ENCODE measurements around the gene ELMO1.

Gene ELMO1

DNA sequence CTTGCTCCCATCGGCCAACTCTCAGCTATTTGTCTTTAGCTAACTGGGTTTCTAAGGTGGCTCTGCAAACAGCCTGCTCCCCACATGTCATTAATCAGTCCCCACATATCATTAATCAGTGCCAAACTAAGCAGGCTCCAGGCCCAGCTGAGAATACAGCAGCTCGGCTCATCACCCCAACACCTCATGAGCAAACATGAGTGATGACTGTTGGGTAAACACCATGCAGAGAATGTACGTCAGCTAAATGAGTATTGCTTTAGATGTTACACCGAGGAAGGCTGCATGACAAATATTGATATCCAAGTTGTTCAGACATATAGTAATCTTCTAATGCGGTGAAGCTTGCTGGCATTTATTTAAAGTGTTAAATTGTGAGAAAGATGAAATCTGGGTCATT is 536.9 kb downstream of the ELMO1 start:
- no peaks in the 10 kb centered on the region for H3K36me3 ChIP-seq (ENCODE audit: low read depth)
- TF ChIP-seq, protein P1, sequence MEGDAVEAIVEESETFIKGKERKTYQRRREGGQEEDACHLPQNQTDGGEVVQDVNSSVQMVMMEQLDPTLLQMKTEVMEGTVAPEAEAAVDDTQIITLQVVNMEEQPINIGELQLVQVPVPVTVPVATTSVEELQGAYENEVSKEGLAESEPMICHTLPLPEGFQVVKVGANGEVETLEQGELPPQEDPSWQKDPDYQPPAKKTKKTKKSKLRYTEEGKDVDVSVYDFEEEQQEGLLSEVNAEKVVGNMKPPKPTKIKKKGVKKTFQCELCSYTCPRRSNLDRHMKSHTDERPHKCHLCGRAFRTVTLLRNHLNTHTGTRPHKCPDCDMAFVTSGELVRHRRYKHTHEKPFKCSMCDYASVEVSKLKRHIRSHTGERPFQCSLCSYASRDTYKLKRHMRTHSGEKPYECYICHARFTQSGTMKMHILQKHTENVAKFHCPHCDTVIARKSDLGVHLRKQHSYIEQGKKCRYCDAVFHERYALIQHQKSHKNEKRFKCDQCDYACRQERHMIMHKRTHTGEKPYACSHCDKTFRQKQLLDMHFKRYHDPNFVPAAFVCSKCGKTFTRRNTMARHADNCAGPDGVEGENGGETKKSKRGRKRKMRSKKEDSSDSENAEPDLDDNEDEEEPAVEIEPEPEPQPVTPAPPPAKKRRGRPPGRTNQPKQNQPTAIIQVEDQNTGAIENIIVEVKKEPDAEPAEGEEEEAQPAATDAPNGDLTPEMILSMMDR (IDR thresholded peaks at IDR 0.05; ENCODE audit: poor library complexity, severe bottlenecking) = no peak
- ATAC-seq (ENCODE audit: low read depth) (no peak), DNase-seq (ENCODE audit: low spot score) (no peak)
- no peaks in the 10 kb centered on the region for H3K27me3 ChIP-seq (ENCODE audit: insufficient read depth, poor library complexity, severe bottlenecking)
- no peak overlapping the region for H3K27ac ChIP-seq (ENCODE audit: poor library complexity, severe bottlenecking)
- no peaks in the 10 kb centered on the region for H3K4me1 ChIP-seq (ENCODE audit: insufficient read depth, poor library complexity, severe bottlenecking)
- no peaks in the 10 kb centered on the region for H3K9me3 ChIP-seq (ENCODE audit: severe bottlenecking)
- no peak overlapping the region for H3K4me3 ChIP-seq (ENCODE audit: severe bottlenecking)

DNA sequence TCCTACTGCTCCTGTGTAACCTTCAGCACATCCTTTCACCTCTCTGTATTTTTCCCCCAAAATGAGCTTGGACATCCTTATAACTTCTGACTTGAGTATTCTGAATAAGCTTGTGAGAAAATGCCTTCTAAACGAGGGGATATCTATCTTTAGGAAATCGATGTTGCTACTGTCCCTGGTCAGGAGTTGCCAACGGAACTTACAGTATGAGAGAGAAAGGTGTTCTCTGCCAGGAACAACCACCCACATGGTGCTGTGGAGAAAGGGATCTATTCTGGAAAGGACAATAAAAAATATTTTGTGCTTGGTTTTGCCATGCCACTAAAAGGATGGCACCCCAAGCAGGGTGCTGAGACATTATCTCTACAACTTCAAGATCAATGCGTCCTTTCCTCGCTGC is 537.8 kb downstream of the ELMO1 start:
- TF ChIP-seq, protein P1 (IDR thresholded peaks at IDR 0.05; ENCODE audit: poor library complexity, severe bottlenecking) = no peak
- Histone ChIP-seq H3K27me3 (ENCODE audit: insufficient read depth, poor library complexity, severe bottlenecking) (no peaks in the 10 kb centered on the region), H3K4me3 (ENCODE audit: severe bottlenecking) (no peak overlapping the region), H3K36me3 (ENCODE audit: low read depth) (no peaks in the 10 kb centered on the region), H3K27ac (ENCODE audit: poor library complexity, severe bottlenecking) (no peak overlapping the region), H3K4me1 (ENCODE audit: insufficient read depth, poor library complexity, severe bottlenecking) (no peaks in the 10 kb centered on the region), H3K9me3 (ENCODE audit: severe bottlenecking) (no peaks in the 10 kb centered on the region)
- no peak for ATAC-seq (ENCODE audit: low read depth)
- DNase-seq (ENCODE audit: low spot score) = no peak

DNA sequence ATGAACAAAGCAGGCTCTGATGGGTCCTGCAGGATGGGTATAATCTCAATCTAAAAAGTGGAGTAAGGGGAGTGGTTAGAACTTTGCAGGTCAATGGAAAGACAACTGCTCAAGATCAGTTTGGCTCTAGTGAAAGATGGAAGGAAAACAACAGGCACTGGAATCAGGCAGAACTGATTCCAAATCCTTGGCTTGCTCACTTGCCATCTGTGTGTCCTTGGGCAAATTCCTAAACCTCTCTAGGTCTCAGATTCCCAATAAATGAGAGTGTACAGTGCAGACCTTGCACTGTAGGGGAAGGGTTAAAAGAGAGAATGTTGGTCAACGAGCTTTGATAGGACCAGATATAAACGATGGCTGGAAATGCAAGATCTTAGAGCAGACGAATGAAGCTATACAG is 538.3 kb downstream of the ELMO1 start:
- H3K27me3 ChIP-seq (ENCODE audit: insufficient read depth, poor library complexity, severe bottlenecking) = no peaks in the 10 kb centered on the region
- TF ChIP-seq, protein P1 (IDR thresholded peaks at IDR 0.05; ENCODE audit: poor library complexity, severe bottlenecking) = no peak
- H3K4me3 ChIP-seq (ENCODE audit: severe bottlenecking) = no peak overlapping the region
- no peaks in the 10 kb centered on the region for H3K36me3 ChIP-seq (ENCODE audit: low read depth)
- no peak overlapping the region for H3K27ac ChIP-seq (ENCODE audit: poor library complexity, severe bottlenecking)
- DNase-seq (ENCODE audit: low spot score) = no peak
- H3K4me1 ChIP-seq (ENCODE audit: insufficient read depth, poor library complexity, severe bottlenecking) = no peaks in the 10 kb centered on the region
- ATAC-seq (ENCODE audit: low read depth) = no peak
- no peaks in the 10 kb centered on the region for H3K9me3 ChIP-seq (ENCODE audit: severe bottlenecking)

DNA sequence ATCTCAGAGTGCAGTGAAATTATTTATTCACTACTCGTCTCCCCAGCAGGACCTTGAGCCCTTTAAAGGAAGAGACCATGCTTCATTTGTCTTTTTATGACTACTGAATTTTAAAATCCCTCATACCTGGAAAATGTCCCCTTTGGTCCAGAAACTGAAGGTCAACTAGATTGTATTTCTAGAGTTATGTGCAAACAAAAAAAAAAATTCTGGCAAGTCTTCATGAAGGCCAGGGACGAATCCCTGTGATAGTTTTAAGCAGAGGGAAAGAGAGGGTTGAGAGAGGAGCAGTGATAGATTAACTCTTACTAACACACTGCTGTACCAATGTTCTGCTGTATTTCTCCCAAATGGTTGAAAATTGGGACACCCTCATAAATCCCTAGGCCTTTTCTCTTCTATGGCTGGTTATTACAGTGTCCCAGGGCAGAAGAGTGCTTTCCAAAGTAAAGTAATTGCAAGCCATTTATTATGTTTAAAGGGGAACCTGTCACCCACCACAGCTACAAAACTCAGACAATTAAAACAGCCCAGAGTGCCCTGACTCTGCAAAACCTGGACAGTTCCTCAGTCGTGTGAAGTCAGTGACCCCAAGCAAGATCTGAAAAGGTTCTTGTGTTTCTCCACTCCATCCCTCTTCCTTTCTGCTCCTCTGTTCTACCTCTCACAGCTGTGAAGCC is 541.6 kb downstream of the ELMO1 start:
- DNase-seq (ENCODE audit: low spot score) (no peak), ATAC-seq (ENCODE audit: low read depth) (no peak)
- H3K4me1 ChIP-seq (ENCODE audit: insufficient read depth, poor library complexity, severe bottlenecking) = no peaks in the 10 kb centered on the region

DNA sequence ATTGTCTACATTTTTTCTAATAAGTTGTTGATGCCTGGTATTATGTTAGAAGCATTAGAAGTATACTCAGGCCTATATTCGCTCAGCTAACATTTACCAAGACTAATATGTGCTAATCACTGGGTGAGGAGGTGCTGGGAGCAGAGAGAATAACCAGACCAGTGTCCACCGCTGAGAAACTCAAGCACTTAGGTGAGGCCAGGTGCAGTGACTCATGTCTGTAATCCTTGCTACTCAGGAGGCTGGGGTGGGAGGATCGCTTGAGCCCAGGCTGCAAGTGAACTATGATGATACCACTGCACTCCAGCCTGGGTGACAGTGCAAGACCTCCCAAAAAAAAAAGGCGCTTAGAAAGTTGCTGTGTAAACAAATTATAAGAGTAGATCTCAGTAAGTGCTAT is 542.2 kb downstream of the ELMO1 start:
- no peak overlapping the region for H3K27ac ChIP-seq (ENCODE audit: poor library complexity, severe bottlenecking)
- DNase-seq (ENCODE audit: low spot score) (no peak), ATAC-seq (ENCODE audit: low read depth) (0 out of 3 replicates have a peak, but pooled peaks have one; percentile 49)
- no peaks in the 10 kb centered on the region for H3K36me3 ChIP-seq (ENCODE audit: low read depth)
- no peak overlapping the region for H3K4me3 ChIP-seq (ENCODE audit: severe bottlenecking)
- H3K4me1 ChIP-seq (ENCODE audit: insufficient read depth, poor library complexity, severe bottlenecking) = no peaks in the 10 kb centered on the region
- TF ChIP-seq, protein P1 (IDR thresholded peaks at IDR 0.05; ENCODE audit: poor library complexity, severe bottlenecking) = no peak
- H3K9me3 ChIP-seq (ENCODE audit: severe bottlenecking) = no peaks in the 10 kb centered on the region
- no peaks in the 10 kb centered on the region for H3K27me3 ChIP-seq (ENCODE audit: insufficient read depth, poor library complexity, severe bottlenecking)

More for the DNA sequence above, 541.6 kb downstream of the ELMO1 start:
- Histone ChIP-seq H3K4me3 (ENCODE audit: severe bottlenecking) (no peak overlapping the region), H3K27ac (ENCODE audit: poor library complexity, severe bottlenecking) (no peak overlapping the region), H3K36me3 (ENCODE audit: low read depth) (no peaks in the 10 kb centered on the region), H3K27me3 (ENCODE audit: insufficient read depth, poor library complexity, severe bottlenecking) (no peaks in the 10 kb centered on the region), H3K9me3 (ENCODE audit: severe bottlenecking) (no peaks in the 10 kb centered on the region)
- TF ChIP-seq, protein P1 (IDR thresholded peaks at IDR 0.05; ENCODE audit: poor library complexity, severe bottlenecking) = no peak

All from RWPE2 (cell line).